Astrocyte (in vitro differentiated cells and primary cell): ENCODE measurements around the gene CHD8.

Experiments
- EZH2 ChIP-seq: IDR thresholded peaks from 2 replicates; pipeline ENCODE4 v1.6.1; 2012; ENCODE audit warnings: mild to moderate bottlenecking, low read length, inconsistent platforms; ENCODE audit not compliant: insufficient read depth
- TF ChIP-seq, protein P1 (sequence below): IDR thresholded peaks from 2 replicates; pipeline ENCODE4 v1.5.1; 2011; ENCODE audit warnings: low read depth, mild to moderate bottlenecking, inconsistent platforms, low read length, moderate library complexity; ENCODE audit not compliant: insufficient read depth

GRCh38 chr14:21399311-21399870 is 56.5 kb downstream of the CHD8 start:
- TF ChIP-seq, protein P1, sequence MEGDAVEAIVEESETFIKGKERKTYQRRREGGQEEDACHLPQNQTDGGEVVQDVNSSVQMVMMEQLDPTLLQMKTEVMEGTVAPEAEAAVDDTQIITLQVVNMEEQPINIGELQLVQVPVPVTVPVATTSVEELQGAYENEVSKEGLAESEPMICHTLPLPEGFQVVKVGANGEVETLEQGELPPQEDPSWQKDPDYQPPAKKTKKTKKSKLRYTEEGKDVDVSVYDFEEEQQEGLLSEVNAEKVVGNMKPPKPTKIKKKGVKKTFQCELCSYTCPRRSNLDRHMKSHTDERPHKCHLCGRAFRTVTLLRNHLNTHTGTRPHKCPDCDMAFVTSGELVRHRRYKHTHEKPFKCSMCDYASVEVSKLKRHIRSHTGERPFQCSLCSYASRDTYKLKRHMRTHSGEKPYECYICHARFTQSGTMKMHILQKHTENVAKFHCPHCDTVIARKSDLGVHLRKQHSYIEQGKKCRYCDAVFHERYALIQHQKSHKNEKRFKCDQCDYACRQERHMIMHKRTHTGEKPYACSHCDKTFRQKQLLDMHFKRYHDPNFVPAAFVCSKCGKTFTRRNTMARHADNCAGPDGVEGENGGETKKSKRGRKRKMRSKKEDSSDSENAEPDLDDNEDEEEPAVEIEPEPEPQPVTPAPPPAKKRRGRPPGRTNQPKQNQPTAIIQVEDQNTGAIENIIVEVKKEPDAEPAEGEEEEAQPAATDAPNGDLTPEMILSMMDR = no peak
- TF ChIP-seq EZH2 = no peak
